LNCAP (cell line): ENCODE results near the gene USP9X.

Experiments
- CTCF ChIP-seq: fragments of 450-650 bp; IDR thresholded peaks from 2 replicates; pipeline ENCODE4 v1.5.1; 2017; ENCODE audit warnings: mild to moderate bottlenecking

Gene USP9X

DNA sequence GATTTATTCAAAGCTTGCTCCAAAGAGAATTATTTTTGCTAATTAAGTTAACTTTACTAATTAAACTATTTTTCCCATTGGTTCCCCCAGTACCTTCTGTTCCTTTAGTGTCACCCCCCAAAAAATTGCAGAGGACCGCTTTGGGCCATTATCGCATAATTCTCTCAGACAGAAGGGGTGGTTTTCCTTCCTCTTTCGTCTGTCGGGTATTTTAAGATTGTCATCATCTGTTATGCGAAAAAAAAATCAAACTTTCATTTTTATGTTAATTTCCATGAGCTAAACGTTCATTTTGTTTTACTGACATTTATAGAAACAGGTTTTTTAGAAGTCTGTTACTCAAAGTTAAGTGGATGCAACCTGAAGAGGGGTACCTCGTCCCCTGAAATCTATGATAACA lies 172.6 kb downstream of the USP9X start:
- TF ChIP-seq CTCF, result no peak

DNA sequence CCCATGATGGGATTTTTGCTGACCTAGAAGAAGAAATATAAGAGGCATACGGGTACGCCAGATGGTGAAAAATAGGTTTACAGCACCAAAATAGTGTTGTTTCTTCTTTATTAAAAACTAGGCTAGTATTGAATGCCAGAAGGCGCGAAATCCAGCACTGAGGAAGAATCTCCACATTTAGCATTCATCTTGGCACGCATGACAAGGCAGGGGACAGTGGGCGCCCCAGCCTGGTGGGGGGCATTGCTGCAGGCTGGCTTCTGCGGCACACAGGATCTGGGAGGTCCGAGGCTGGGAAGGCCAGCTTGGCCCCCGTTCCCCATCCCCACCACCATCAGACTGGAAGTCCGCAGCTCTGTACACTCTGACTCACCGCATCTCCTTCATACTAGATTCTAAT lies 173.0 kb downstream of the USP9X start:
- TF ChIP-seq CTCF, result no peak

DNA sequence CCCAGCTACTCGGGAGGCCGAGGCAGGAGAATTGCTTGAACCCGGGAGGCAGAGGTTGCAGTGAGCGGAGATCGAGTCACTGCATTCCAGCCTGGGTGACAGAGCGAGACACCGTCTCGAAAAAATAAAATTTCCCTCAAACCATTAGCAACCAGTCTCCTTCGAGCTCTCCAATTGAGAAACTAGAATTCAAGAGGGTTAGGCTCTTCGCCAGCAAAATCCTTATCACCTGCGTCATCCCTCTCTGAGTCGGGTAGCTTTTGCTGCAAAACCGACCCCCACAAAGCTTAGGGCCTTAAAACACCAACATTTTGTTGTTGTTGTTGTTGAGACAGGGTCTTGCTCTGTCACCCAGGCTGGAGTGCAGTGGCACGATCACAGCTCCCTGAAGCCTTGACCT lies 173.6 kb downstream of the USP9X start:
- no peak for TF ChIP-seq CTCF

GRCh38 chrX:41259516-41259915 lies 174.3 kb downstream of the USP9X start:
- TF ChIP-seq CTCF, result no peak

DNA sequence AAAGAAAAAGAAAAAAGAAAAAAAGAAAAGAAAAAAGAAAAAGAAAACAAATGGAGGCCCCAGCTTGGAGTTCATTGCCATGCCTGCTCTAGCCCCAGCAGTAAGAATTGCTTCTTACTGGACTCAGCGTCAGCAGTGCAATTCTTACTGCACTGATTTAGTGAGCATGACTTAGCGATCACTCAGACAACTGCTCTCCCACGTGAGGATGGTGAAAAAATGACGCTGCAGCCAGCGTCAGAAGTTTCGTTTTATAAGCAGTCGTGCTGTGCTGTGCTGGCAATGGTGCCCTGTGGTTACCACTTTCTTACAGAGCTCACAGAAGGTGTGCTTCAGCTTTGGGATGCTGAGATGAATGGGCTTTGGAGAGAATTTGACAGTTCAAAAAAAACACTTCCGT lies 180.4 kb downstream of the USP9X start:
- TF ChIP-seq CTCF, result no peak

DNA sequence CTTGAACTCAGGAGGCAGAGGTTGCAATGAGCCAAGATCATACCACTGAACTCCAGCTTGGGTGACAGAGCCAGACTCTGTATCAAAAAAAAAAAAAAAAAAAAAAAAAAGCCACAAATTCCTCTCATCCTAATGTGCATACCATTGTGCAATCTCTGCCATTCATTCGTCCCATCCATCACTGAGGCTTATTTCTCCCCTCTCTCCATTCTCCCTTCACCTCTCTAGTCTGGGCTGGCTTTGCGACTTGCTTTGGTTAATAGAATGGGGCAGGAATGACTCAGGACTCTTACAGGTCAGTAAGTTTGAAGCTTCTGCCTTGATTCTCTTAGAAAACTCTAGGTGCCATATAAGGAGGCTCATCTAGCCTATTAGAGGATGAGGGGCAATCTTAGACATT lies 188.4 kb downstream of the USP9X start:
- TF ChIP-seq CTCF, result no peak

- TF ChIP-seq CTCF, result peak; percentile 22; the same call in 1 of the 2 replicates
Observed at GRCh38 chrX:41275661-41276609, 190.7 kb downstream of the USP9X start.
